Fibroblast of lung (primary cell): ENCODE measurements around the gene PTPRO.

Source experiments
- CTCF ChIP-seq, 2 donors: IDR thresholded peaks in 1 of 2; conservative IDR thresholded peaks in 1 of 2; 1 replicate in 1 of 2; 2 replicates in 1 of 2; pipeline ENCODE4 v1.5.1; 2011 to 2012; ENCODE audit warnings: low read length in 2 of 2, control low read depth in 1 of 2, inconsistent platforms in 1 of 2, low read depth in 1 of 2, mild to moderate bottlenecking in 1 of 2
- EZH2 ChIP-seq: IDR thresholded peaks from 2 replicates; pipeline ENCODE4 v1.5.1; 2012; ENCODE audit warnings: low read length, control low read depth, mild to moderate bottlenecking; ENCODE audit errors: missing control alignments

GRCh38 chr12:15592934-15593333 is 270.6 kb downstream of the PTPRO start:
- TF ChIP-seq CTCF (conservative IDR thresholded peaks at IDR 0.05 in 1 of 2, IDR thresholded peaks at IDR 0.05 in 1 of 2; ENCODE audit: low read depth in 1 of 2, low read length in 2 of 2) (peak in 1 of 2 donors; percentile 16), EZH2 (no peak)
